BE2C (cell line): ENCODE measurements around the gene RELN.
"Not testable (repeated sequence)": the region's sequence is repeated elsewhere in the genome, so short reads cannot be mapped to it uniquely, and the experiment has no call there.

Source experiments
- DNase-seq: peaks from one replicate; pipeline ENCODE4 v3.0.0-alpha.2; 2020
- H3K27me3 ChIP-seq: fragments of 250-450 bp; sonication (Bioruptor Pico); 2 replicates; pipeline ENCODE4 v1.5.1; 2020; ENCODE audit warnings: mild to moderate bottlenecking
- H3K36me3 ChIP-seq: fragments of 250-450 bp; sonication (Bioruptor Pico); 2 replicates; pipeline ENCODE4 v1.5.1; 2020; ENCODE audit warnings: mild to moderate bottlenecking
- H3K4me1 ChIP-seq: fragments of 250-450 bp; sonication (Bioruptor Pico); 2 replicates; pipeline ENCODE4 v1.5.1; 2020
- H3K4me3 ChIP-seq: 2 replicates; pipeline ENCODE4 v1.5.1; 2011; ENCODE audit warnings: low read depth, low read length
- H3K9me3 ChIP-seq: fragments of 250-450 bp; sonication (Bioruptor Pico); 2 replicates; pipeline ENCODE4 v1.5.1; 2020
- CTCF ChIP-seq: IDR thresholded peaks from 2 replicates; pipeline ENCODE4 v1.5.1; 2012; ENCODE audit warnings: mild to moderate bottlenecking, low read depth, low read length

RELN gene

DNA sequence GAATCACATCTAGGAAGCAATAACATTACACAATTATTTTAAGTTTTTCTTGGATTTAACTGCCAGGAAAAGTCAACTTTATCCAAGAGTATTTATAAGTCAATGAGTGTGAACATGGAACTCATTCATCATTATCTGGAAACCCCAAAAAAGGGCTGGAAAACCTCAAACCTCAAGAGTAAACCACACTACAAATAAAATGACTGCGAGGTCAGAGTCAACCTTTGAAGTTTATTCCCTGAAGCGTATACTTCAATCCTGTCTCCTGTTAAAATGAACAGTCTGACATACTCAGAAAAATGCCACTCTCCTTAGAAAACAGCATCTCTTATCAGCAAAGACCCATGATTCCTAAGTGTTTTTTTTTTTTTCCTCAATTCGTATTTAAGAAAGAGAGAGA is 86.5 kb downstream of the RELN start:
- Histone ChIP-seq H3K36me3 (peaks cover 6% of the 10 kb centered on the region), H3K4me3 (no peak overlapping the region), H3K9me3 (no peaks in the 10 kb centered on the region), H3K4me1 (no peaks in the 10 kb centered on the region; the same call in 1 of the 2 replicates), H3K27me3 (no peaks in the 10 kb centered on the region)
- no peak for DNase-seq
- no peak for TF ChIP-seq CTCF

DNA sequence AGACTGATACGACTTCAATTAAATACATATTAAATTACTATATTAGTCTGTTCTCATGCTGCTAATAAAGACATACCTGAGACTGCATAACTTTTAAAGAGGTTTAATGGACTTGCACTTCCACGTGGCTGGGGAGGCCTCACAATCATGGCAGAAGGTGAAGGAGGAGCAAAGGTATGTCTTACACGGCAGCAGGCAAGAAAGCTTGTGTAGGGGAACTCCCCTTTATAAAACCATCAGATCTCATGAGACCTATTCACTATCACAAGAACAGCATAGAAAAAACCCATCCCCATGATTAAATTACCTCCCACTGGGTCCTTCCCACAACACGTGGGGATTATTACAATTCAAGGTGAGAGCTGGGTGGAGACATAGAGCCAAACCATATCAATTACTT is 92.6 kb downstream of the RELN start:
- H3K9me3 ChIP-seq, H3K27me3 ChIP-seq, H3K36me3 ChIP-seq, H3K4me3 ChIP-seq, DNase-seq: not testable (repeated sequence)
- H3K4me1 ChIP-seq, result peaks cover 11% of the 10 kb centered on the region

GRCh38 chr7:103894656-103895596 is 94.5 kb downstream of the RELN start:
- H3K4me1 ChIP-seq, result peaks cover 11% of the 10 kb centered on the region
- no peak overlapping the region for H3K4me3 ChIP-seq
- H3K27me3 ChIP-seq, result no peaks in the 10 kb centered on the region
- H3K36me3 ChIP-seq, result no peaks in the 10 kb centered on the region
- no peak for TF ChIP-seq CTCF
- peak; percentile 18 for DNase-seq
- H3K9me3 ChIP-seq, result no peaks in the 10 kb centered on the region

DNA sequence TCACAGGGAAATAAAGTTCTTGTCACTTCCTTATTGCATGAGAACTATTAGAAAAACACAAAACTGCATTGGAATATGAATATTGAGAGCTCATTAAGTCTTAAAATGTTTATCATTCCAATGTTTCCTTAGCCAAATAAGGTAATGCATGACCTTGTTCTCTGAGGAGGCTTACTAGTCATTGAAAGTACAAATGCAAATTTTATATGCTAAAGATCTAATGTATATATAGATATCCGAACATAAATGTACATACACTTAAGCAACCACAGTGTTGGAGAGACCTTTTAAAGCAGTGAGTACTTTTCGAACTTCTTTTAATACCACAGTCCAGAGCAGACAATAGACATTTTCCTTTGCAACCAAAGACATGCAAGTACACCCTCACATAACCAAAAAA is 96.1 kb downstream of the RELN start:
- Histone ChIP-seq H3K36me3 (no peaks in the 10 kb centered on the region), H3K4me3 (no peak overlapping the region), H3K27me3 (no peaks in the 10 kb centered on the region), H3K4me1 (peaks cover 19% of the 10 kb centered on the region), H3K9me3 (no peaks in the 10 kb centered on the region)
- DNase-seq, result no peak
- TF ChIP-seq CTCF, result no peak

GRCh38 chr7:103889451-103889850 is 100.0 kb downstream of the RELN start:
- no peak for TF ChIP-seq CTCF
- peaks cover 3% of the 10 kb centered on the region; the same call in 1 of the 2 replicates for H3K9me3 ChIP-seq
- no peak for DNase-seq
- H3K4me3 ChIP-seq, result no peak overlapping the region
- H3K36me3 ChIP-seq, result no peaks in the 10 kb centered on the region
- H3K27me3 ChIP-seq, result no peaks in the 10 kb centered on the region
- H3K4me1 ChIP-seq, result peaks cover 9% of the 10 kb centered on the region

GRCh38 chr7:103888603-103889153 is 100.8 kb downstream of the RELN start:
- Histone ChIP-seq H3K36me3 (no peaks in the 10 kb centered on the region), H3K4me3 (no peak overlapping the region; the same call in 1 of the 2 replicates), H3K27me3 (no peaks in the 10 kb centered on the region), H3K4me1 (peaks cover 7% of the 10 kb centered on the region), H3K9me3 (peaks cover 3% of the 10 kb centered on the region; the same call in 1 of the 2 replicates)
- no peak for TF ChIP-seq CTCF
- peak; percentile 18 for DNase-seq
